HG02759 (cell line): ENCODE data around the gene SVIL.
"Not testable (repeated sequence)": the region's sequence is repeated elsewhere in the genome, so short reads cannot be mapped to it uniquely, and the experiment has no call there.

Source experiments
- ATAC-seq: cut with Tn5 transposase; IDR thresholded peaks from one replicate; pipeline ENCODE4 v1.9.1; 2021; ENCODE audit warnings: mild to moderate bottlenecking, moderate library complexity; ENCODE audit not compliant: unreplicated experiment

Gene SVIL

DNA sequence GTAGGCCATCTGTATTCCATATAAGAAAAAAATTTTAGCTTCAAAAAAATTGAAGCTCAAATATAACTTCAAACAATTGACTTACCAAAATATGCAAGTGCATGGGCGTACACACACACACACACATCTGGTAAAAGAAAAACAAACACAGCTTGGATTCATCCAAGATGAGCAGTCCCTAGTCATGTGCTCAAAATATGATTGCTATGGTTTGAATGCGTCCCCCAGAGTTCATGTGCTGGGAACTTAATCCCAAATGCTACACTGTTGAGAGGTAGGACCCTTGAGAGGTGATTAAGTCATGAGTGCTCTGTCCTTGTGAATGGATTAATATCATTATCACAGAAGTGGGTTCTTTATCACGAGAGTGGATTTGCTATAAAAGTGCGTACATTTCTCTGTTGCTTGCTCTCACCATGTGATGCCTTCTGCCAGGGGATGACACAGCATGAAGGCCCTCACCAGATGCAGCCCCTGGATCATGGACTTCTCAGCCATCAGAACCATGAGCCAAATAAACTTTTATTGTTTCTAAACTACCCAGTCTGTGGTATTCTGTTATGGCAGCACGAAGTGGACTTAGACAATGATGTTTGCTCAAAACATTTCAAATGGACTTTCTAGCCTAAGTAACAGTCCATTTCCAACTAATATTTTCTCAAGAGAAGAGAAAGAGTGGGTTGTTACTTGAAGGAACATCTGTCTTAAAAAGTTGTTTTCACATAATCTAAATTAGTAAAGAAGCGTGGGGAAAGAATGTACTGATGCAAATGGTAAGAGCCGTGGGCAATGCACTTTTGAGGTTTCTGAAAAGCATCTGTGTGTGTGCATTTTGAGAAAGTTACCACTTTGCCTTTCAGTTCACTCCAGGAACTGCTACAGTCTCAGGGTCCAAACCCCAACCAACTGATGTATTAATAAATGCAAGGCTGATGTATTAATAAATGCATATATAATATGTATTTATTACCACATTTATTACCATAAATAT is 15.1 kb upstream of the SVIL start:
- no peak for ATAC-seq

DNA sequence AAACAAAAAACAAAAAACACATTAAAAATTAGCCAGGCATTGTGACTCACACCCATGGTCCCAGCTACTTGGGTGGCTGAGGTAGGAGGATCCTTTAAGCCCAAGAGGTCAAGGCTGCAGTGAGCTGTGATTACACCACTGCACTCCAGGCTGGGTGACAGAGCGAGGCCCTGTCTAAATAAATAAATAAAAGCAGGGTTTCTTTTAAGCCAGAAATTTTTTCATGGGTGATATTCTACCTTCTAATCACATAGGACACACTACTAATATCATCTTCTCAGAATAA is 14.2 kb upstream of the SVIL start:
- no peak for ATAC-seq

DNA sequence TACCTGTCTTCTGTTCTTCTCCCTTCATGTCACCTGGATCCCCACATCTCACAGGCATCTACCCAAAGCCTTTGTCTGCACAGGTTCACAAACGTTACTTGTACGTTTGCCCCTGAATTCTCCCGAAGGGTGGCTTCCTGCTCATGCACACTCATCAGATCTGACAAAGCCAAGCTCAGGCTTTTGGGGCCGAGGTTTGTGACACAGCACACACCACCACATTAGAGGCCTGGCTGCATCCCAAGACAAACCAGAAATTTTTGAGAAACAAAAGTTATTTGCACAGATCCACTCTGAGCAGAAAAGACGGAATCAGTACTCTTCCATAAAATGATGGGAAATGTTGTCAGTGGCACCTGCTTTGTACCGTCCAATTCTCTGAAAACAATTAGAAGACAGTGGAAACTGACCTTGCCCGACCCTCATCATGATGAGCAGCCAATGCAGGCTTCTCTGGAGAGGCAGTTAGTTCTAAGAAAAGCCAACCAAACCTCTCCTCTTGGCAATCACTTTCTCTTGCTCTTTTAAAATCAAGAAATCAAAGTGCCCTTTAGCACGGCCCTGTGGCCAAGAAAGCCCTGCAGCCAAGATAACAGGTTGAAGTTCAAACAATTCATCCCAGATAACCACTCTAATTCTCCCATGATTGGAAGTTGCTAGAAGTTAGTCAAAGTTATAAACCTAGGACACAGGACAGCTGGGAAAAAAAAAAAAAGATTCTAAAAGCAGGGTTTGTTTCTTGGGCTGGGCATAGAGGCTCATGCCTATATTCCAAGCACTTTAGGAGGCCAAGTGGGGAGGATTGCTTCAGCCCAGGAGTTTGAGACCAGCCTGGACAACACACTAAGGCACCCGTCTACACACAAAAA is 13.6 kb upstream of the SVIL start:
- no peak for ATAC-seq

DNA sequence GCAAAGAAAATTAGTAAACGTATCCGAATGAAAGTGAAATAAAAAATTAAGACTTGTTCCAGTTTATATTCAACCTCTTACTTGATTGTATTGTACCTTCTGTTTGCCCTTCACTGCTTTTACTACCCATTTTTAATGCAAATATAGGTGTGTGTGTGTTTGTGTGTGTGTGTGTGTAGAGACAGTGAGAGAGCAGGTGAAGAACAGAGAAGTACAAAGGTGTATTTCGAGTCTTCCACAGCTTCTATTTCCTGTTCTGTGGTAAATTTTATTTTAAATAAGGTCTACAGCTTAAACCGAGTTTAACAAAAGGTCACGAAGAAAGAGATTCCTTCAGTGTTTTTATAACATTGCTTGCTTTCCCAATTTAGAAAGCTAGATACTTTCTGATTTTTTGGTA is 12.7 kb upstream of the SVIL start:
- no peak for ATAC-seq

DNA sequence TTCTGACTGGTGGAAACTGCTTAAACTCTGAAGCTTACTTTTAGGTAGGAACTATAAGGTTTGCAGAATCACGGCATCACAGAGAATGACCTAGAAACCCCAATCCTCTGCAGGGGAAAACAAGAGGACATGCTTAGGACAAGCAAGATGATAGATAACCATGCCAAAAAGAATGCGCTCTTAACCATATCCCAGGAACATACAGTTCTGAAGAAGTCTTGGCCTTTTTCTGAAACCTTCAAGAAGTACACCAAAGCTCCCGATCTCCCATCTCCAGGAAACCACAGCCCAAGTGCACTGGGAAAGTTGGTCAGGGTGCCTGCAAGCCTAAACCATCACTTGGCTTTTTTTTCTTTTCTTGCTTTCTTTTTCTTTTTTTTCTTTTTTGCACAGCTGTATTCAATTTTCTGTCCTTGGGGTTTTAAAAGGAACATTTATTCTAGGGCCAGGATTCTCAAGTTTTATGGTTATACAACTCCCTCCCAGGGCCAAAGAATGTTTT is 12.2 kb upstream of the SVIL start:
- no peak for ATAC-seq

DNA sequence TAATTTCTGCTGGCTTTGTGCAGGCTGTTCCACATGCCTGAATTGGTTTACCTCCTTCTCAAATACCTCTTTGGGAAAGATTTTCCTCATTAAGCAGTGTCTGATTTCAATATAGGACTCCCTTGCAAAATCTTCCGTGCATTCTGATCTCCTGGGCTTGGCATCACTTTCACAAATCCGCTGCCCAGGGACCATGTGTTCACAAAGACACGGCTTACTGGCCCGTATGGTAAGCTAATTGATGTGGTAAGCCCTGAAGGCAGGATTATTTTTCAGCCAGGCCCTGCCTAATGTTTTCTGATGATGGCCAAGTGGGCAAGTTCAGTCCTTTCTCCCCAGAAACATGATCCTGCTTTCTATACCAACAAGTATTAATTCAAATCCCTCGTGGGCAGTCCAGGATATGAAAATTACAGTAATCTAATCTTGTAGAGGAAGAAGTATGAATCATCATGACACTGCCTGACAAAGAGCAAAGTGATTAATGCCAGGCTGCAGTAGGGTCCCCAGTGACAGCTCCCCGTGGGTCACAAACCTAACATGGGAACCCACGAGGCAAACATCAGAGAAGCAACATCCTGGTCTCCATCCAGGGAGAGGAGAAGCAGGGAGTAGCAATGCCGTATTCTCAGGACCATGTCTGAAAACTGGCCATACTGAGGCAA is 11.6 kb upstream of the SVIL start:
- ATAC-seq: no peak

DNA sequence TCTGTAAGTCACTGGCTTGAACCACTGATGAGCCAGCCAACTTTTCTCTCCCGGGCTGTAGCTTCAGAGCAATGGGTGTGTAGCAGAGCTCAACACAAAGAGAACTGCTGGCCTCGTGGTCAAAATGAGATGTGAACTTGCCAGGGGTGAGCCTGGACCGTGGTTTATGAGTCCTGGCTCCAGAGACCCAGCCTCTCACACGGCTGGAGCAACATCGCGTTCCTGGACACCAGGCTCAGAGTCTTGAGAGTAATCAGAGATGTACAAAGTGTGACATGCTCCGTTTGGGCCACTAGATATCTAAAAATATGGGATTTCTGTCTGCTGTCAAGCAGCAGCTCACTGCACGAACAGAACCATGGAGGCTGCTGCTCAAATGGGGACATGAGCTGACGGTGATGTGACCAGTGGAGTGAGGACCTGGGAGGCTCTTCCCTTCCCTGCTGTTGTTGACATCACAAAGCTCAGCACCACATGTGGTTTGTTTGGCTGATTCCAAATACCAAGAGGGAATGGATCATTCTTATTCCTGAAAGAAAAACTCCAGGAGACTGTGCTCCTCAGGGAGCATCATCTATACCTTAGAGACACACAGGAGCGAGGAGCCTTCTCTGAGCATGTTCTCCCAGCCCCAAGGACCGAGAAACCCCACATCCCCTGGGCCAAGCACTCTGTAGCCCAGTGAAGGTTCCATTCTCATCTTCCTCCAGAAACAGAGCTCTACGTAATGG is 9.2 kb upstream of the SVIL start:
- ATAC-seq: no peak

DNA sequence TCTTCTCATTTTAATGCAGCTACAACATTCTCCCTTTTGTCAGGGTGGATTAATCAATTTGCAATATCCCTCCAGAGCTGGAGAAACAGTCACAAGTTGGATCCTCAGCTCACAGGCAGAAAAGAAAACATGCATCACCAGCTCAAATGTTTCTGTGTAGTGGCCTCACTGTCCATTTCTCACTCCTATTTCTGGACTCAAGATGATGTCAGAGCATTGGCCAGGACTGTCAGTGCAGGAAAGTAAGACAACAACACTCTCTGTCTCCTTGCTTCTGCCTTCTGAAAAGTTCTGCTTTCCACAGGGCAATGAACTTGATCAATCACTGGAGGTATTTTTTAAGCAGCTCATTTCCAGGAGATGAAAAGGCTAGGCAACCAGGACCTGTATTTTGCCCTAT is 8.2 kb upstream of the SVIL start:
- ATAC-seq: no peak

DNA sequence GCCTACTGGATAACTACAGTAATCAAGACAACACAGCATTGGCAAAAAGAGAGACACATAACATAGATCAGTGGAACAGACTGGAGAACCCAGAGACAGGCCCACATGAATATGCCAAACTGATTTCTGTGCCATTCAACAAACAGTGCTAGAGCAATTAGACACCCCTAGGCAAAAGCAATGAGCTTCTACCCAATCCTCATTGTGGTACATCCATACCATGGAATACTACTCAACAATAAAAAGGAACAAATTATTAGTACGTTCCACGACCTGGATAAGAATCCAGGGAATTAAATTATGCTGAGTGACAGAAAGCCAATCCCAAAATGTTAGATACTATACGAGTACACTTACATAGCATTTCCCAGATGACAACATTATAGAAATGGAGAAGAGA is 2.8 kb upstream of the SVIL start:
- no peak for ATAC-seq

DNA sequence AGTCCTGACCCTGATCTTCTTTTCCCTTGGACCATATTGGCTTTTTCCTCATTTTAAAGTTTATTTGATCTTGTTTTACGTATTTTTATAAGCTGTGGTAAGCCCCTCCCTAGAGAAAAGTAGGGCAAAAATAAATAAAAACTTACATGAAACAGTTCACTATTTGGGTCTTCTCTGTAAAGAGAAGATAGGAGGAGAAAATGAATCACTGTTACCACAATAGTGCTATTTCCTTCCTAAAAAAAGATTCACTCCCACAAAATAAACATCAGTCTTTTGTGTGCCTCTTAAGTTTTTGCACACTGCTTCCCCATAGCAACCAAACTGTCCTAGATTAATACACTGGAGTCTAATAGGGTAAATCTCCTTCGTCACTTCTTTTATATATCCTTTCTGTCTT is 1.4 kb upstream of the SVIL start:
- no peak for ATAC-seq

DNA sequence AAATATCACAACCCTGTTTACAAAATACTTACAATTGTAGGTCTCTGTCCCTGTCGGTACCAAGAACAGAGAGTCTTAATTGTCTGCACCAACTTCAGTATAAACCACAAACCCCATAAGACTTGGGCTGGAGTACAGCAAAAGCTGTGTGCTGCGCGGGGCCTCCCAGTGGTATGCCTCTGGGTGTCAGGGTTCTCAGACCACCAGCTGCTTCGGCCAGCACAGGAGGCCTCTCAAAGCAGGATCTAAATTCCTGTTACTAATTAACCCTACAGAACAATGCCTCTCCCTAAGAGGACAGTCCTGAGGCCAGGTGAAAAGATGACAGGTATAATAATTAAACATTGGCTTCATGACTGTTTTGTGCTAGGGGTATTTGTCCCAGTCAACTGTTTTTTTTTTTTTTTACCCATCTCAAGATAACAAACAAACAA is 957 bp upstream of the SVIL start:
- ATAC-seq: peak; percentile 90

DNA sequence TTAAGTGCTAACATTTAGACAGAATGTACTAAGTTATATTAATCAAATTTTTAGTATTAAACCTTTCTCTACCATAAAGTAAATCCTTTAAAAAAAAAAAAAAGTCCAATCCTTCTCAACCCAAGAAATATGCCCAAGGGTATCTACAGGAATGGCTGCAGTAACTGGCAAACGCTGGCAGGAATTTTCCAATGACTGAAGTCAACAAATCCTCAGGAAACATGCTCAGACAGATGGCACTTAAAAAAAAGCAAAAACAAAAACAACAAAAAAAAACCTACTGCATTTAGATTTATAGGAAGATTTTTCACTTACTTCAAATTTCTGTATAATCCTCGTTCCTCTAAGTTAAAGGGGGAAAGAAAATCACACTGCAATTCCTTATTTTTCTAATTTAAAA is 666 bp downstream of the SVIL start:
- ATAC-seq: no peak

DNA sequence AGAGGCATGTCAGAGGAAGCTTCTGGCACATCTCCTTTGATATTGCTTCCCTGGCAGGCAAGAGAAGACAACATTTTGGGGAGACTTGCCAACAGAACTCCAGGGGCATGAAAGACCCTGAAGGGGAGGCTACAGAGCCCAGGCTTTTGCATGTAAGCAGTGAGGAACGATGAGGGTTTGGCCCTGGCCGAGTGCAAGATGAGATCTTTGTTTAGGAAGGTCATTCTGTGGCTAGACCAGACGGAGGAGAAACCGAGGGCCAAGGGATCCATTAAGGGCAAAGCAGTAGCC is 3.8 kb downstream of the SVIL start:
- no peak for ATAC-seq

DNA sequence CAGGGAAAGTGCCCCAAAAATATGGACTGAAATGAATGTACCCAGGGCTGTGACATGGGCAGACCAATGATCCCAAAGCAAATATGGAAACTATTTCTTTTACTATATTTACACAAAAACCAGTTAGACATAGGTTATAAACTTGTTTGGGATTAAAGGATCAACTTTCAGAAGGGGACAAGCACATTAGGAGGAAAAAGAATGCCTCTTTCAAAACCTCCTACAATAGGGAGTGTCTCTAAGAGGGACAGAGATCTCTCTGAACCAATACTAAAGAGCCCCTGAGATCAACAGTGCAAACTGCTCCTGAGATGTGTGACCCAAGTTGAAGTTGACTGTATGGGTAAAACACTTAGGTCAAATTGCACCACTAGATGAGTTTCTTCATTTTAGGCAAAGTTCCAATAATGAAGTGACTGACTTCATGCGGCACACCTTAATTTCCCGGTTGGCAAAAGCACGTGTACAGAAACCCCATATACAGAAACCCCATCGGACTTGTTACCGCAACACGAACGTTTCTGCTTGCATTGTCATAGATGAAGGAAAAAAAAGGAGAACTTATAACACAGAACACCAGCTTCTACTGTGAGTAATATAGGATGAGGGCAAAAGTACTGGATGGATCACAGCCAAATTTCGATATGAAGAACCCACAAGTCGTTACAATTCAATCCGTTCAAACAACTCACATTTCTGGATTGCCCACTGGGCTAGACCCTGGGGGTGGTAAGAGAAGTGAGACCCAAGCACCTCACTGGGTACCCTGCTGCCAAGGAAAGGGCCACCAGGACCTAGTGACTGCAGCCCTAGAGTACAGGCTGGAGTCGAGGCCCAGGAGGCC is 4.3 kb downstream of the SVIL start:
- ATAC-seq: no peak

DNA sequence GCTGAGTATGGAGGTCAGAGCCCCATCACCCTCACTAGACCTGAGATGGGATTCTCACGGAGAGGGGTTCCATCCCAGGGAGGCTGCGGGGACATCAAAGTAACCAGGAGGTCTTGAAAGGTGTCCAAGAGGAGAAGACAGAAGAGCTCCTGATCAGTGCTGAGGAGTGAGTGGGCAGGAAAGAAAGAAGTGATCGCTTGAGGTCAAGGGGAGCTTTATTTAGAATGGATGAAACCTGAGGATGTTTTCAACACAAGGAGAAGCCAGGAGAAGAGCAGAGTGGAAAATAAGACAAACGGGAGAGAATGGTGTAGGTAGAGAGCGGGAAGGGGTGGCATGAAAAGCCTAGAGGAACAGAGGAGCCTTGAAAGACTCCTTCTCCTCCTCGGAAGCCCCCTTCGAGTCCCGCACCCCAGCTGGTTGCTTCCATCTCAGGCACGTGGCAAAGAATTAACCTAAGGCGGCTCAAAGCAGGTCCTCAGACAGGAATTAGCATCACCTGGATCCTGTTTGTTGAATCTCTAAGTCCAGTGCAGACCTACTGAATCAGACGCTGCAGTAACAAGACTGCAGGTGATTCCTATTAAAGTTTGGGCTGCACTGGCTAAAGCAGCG is 5.8 kb downstream of the SVIL start:
- ATAC-seq: no peak

DNA sequence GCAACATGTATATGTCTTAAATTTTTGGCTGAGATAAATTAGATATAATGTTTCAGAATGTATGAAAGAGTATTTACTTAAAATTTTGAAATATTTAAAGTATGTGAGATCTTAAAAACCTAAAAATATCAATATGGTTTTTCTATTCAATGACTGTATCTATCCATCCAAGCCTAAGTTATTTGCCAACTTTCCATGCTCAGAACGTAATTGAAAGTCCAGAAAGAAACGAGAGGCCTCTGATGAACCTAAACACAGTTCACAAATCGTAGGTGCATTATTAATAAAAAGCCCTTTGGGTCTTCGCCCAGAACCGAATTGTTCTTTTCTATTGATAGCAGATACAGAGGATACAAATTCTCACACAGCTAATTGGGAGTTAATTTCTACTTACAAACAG is 6.5 kb downstream of the SVIL start:
- ATAC-seq: no peak

DNA sequence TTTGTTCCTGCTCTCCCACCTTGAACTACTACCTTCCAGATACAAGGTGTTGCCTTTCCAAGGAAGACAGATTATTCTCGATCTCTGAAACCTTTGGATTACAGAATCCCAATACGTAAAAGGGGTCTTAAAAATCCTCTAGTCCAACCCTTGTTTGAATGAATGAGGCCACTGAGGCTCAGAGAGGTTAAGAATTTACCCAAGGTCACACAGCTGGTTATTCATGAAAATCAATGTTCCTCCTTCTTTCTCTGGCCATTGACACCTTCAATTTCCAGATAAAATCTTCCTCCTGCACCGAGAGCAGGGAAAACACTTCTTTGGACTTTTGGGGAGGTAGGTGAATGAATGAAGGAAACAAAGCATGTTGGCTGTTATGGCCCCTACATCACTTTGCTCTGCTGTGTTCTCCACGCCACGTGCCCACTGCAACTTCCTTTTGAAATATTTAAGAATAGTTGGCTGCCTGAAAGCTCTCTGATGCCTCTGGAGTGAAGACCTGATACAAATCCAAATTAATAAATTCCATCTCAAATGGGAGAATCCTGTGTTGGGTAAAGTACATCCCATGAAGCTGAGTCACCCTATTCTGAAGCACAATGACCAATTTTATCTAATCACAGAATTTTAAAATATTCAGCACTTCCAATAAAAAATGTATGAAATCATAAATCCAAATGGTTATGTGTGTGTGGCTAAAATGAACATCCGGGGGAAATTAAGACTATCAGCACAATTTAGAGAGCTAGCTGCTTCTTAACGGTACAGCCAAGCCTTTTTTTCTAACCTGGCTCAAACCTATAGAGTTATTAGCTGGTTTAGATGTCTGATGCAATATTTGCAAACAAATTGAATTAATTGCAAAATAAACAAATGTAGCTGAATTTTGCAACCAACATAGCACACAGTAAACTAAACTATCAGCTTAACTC is 7.3 kb downstream of the SVIL start:
- no peak for ATAC-seq

DNA sequence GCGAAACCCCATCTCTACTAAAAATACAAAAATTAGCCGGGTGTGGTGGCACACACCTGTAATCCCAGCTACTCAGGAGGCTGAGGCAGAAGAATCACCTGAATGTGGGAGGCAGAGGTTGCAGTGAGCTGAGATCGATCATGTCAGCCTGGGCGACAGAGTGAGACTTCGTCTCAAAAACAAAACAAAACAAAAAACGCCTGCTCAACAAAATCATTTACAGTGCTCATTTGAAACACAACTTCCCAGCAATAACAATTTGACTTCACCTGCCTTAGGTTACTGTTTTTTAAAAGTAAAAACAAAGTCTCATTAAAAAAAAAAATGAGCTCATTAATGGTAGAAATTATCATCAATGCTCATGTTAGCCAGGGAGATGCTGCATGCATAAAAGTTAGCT is 10.4 kb downstream of the SVIL start:
- ATAC-seq: not testable (repeated sequence)
